Measurements from ENCODE around the gene CDC42SE2. TPM values are rescaled to one million over a fixed set of nuclear protein-coding genes. Genes with fewer than 3 reads are reported as not detected.

Gene CDC42SE2
- polyA plus RNA-seq, 1 donor from 2014 or later: 48.2 TPM

- no peaks in the 10 kb centered on the region for H3K27me3 ChIP-seq (ENCODE audit: insufficient read depth, low read depth, low read length)
- no peaks in the 10 kb centered on the region for H3K9me3 ChIP-seq (ENCODE audit: low read length)
Observed at GRCh38 chr5:131304414-131304813, 40.6 kb downstream of the CDC42SE2 start.

GRCh38 chr5:131305138-131305689 is 41.4 kb downstream of the CDC42SE2 start:
- H3K79me2 ChIP-seq (replicated peaks; ENCODE audit: insufficient read depth, low read length): peaks cover 35% of the 10 kb centered on the region
- H3K9ac ChIP-seq (ENCODE audit: low read length): no peak overlapping the region
- H3K4me2 ChIP-seq (ENCODE audit: low read length): no peak overlapping the region
- TF ChIP-seq EZH2 (IDR thresholded peaks at IDR 0.05; ENCODE audit: borderline replicate concordance, insufficient read depth, low read length, poor library complexity, severe bottlenecking) (no peak), MXI1 (conservative IDR thresholded peaks at IDR 0.05; ENCODE audit: poor library complexity, severe bottlenecking) (no peak), EP300 (conservative IDR thresholded peaks at IDR 0.05; ENCODE audit: poor library complexity, severe bottlenecking) (no peak), POLR2AphosphoS5 (IDR thresholded peaks at IDR 0.05) (no peak), TAF1 (IDR thresholded peaks at IDR 0.05; ENCODE audit: low read depth) (no peak), REST (IDR thresholded peaks at IDR 0.05; ENCODE audit: borderline replicate concordance) (no peak), SMC3 (conservative IDR thresholded peaks at IDR 0.05; ENCODE audit: poor library complexity) (no peak)

More at GRCh38 chr5:131304414-131304813, 40.6 kb downstream of the CDC42SE2 start:
- Histone ChIP-seq H3K4me3 (ENCODE audit: low read length) (no peak overlapping the region), H4K20me1 (ENCODE audit: insufficient read depth) (no peaks in the 10 kb centered on the region), H3K36me3 (ENCODE audit: insufficient read depth, low read length) (no peaks in the 10 kb centered on the region), H3K9ac (ENCODE audit: low read length) (no peak overlapping the region), H3K9me2 (ENCODE audit: insufficient read depth, low read length) (no peaks in the 10 kb centered on the region), H3K79me2 (replicated peaks; ENCODE audit: insufficient read depth, low read length) (peaks cover 39% of the 10 kb centered on the region), H3K27ac (ENCODE audit: low read length) (no peak overlapping the region), H3K4me2 (ENCODE audit: low read length) (no peak overlapping the region), H3F3A (ENCODE audit: insufficient read depth, low read length, poor library complexity, severe bottlenecking) (no peaks in the 10 kb centered on the region), H2AFZ (ENCODE audit: low read depth, low read length) (no peak overlapping the region)
- TF ChIP-seq RAD21 (conservative IDR thresholded peaks at IDR 0.05) (no peak), SMC3 (conservative IDR thresholded peaks at IDR 0.05; ENCODE audit: poor library complexity) (no peak), POLR2AphosphoS5 (IDR thresholded peaks at IDR 0.05) (no peak), CTCF (IDR thresholded peaks at IDR 0.05; ENCODE audit: poor library complexity, severe bottlenecking) (no peak), TAF1 (IDR thresholded peaks at IDR 0.05; ENCODE audit: low read depth) (no peak), REST (IDR thresholded peaks at IDR 0.05; ENCODE audit: borderline replicate concordance) (no peak), EP300 (conservative IDR thresholded peaks at IDR 0.05; ENCODE audit: poor library complexity, severe bottlenecking) (no peak)

More at GRCh38 chr5:131305138-131305689, 41.4 kb downstream of the CDC42SE2 start:
- Histone ChIP-seq H3K9me2 (ENCODE audit: insufficient read depth, low read length) (no peaks in the 10 kb centered on the region), H4K20me1 (ENCODE audit: insufficient read depth) (no peaks in the 10 kb centered on the region), H3K27me3 (ENCODE audit: insufficient read depth, low read depth, low read length) (no peaks in the 10 kb centered on the region), H3K27ac (ENCODE audit: low read length) (no peak overlapping the region), H3K36me3 (ENCODE audit: insufficient read depth, low read length) (no peaks in the 10 kb centered on the region), H3K4me3 (ENCODE audit: low read length) (no peak overlapping the region), H3F3A (ENCODE audit: insufficient read depth, low read length, poor library complexity, severe bottlenecking) (no peaks in the 10 kb centered on the region), H2AFZ (ENCODE audit: low read depth, low read length) (no peak overlapping the region), H3K9me3 (ENCODE audit: low read length) (no peaks in the 10 kb centered on the region)

Data from neural cell (in vitro differentiated cells).